Measurements from ENCODE around the gene BMPR1A. TPM values are rescaled to one million over a fixed set of nuclear protein-coding genes. Genes with fewer than 3 reads are reported as not detected.

Gene BMPR1A
- total RNA-seq, 2 experiments from 2014 or later: 0.47 to 1.1 TPM

DNA sequence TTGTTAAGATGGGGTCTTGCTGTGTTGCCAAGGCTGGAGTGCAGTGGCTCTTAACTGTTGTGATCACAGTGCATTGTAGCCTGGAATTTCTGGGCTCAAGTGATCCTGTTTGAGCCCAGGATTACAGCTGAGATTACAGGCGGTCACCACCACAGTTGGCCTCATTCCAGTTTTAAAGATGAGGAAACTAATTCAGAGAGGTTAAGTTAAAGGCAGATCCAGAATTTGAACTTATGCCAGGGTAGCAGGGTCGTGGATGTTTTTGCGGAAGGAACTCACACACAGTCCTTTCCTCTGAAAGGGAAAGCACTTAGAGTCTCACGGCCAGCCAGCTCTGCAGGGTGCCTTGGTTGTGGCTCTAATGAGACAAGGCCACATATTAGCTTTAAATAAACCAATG is 116.3 kb downstream of the BMPR1A start:
- Histone ChIP-seq H2AFZ (ENCODE audit: low read length) (no peak overlapping the region), H3K4me1 (ENCODE audit: insufficient read depth, low read length, poor library complexity, severe bottlenecking) (no peaks in the 10 kb centered on the region), H3K4me3 (ENCODE audit: low read depth, low read length, poor library complexity, severe bottlenecking) (no peak overlapping the region), H3K79me2 (ENCODE audit: insufficient read depth, low read depth, low read length) (no peaks in the 10 kb centered on the region), H3K9me2 (ENCODE audit: insufficient read depth, low read length) (no peaks in the 10 kb centered on the region), H3K36me3 (ENCODE audit: insufficient read depth, low read length) (no peaks in the 10 kb centered on the region), H3K4me2 (ENCODE audit: low read length) (no peak overlapping the region), H4K20me1 (ENCODE audit: insufficient read depth, low read length) (no peaks in the 10 kb centered on the region), H3K9me3 (ENCODE audit: low read length) (no peaks in the 10 kb centered on the region), H3K27ac (ENCODE audit: low read depth, low read length, poor library complexity, severe bottlenecking) (no peak overlapping the region)
- TF ChIP-seq EZH2phosphoT487 (IDR thresholded peaks at IDR 0.05; ENCODE audit: borderline replicate concordance, low read depth, low read length): no peak
- TF ChIP-seq, protein P1, sequence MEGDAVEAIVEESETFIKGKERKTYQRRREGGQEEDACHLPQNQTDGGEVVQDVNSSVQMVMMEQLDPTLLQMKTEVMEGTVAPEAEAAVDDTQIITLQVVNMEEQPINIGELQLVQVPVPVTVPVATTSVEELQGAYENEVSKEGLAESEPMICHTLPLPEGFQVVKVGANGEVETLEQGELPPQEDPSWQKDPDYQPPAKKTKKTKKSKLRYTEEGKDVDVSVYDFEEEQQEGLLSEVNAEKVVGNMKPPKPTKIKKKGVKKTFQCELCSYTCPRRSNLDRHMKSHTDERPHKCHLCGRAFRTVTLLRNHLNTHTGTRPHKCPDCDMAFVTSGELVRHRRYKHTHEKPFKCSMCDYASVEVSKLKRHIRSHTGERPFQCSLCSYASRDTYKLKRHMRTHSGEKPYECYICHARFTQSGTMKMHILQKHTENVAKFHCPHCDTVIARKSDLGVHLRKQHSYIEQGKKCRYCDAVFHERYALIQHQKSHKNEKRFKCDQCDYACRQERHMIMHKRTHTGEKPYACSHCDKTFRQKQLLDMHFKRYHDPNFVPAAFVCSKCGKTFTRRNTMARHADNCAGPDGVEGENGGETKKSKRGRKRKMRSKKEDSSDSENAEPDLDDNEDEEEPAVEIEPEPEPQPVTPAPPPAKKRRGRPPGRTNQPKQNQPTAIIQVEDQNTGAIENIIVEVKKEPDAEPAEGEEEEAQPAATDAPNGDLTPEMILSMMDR (conservative IDR thresholded peaks at IDR 0.05; ENCODE audit: low read length): no peak
- DNase-seq (ENCODE audit: low spot score): no peak
- POLR2A ChIA-PET: no interaction called here
- intact Hi-C loops (cut with micrococcal nuclease; ENCODE audit: unreplicated experiment): no loop called here
- CTCF ChIA-PET (ENCODE audit: unreplicated experiment): no interaction called here
- BruUV-seq (replicated peaks): no TSS peak

DNA sequence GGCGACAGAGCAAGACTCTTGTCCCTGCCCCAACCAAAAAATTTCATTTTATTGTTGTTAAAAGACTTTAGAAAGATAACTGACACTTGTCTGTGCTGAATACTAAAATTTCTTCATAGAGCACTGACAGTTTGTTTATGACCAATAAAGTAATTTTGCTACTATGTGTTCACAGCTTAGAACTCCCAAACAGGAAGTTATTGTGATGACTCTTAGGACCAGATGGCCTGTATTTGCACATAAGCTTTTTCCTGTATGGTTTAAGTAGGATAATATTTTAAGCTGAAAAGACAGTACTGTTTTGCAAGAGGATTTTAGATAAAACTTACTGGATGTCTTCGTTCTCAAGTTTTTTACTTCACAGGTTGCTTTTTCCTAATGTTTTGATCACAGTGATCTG is 120.3 kb downstream of the BMPR1A start:
- H4K20me1 ChIP-seq (ENCODE audit: insufficient read depth, low read length): no peaks in the 10 kb centered on the region
- no peaks in the 10 kb centered on the region for H3K9me3 ChIP-seq (ENCODE audit: low read length)
- no peak overlapping the region for H3K27ac ChIP-seq (ENCODE audit: low read depth, low read length, poor library complexity, severe bottlenecking)
- no TSS peak for BruUV-seq (replicated peaks)
- H2AFZ ChIP-seq (ENCODE audit: low read length): no peak overlapping the region
- H3K4me2 ChIP-seq (ENCODE audit: low read length): no peak overlapping the region
- no peaks in the 10 kb centered on the region for H3K36me3 ChIP-seq (ENCODE audit: insufficient read depth, low read length)
- H3K4me1 ChIP-seq (ENCODE audit: insufficient read depth, low read length, poor library complexity, severe bottlenecking): no peaks in the 10 kb centered on the region
- no peaks in the 10 kb centered on the region for H3K79me2 ChIP-seq (ENCODE audit: insufficient read depth, low read depth, low read length)
- no peak for TF ChIP-seq EZH2phosphoT487 (IDR thresholded peaks at IDR 0.05; ENCODE audit: borderline replicate concordance, low read depth, low read length)
- TF ChIP-seq, protein P1 (conservative IDR thresholded peaks at IDR 0.05; ENCODE audit: low read length): no peak
- no peak for DNase-seq (ENCODE audit: low spot score)
- CTCF ChIA-PET (ENCODE audit: unreplicated experiment): no interaction called here
- no peak overlapping the region for H3K4me3 ChIP-seq (ENCODE audit: low read depth, low read length, poor library complexity, severe bottlenecking)
- POLR2A ChIA-PET: interaction anchor here (1.4 kb wide), 1 partner anchor 29 kb away, joined by 3 read pairs; no protein-coding TSS in a partner anchor
- no peaks in the 10 kb centered on the region for H3K9me2 ChIP-seq (ENCODE audit: insufficient read depth, low read length)
- intact Hi-C loops (cut with micrococcal nuclease; ENCODE audit: unreplicated experiment): no loop called here

DNA sequence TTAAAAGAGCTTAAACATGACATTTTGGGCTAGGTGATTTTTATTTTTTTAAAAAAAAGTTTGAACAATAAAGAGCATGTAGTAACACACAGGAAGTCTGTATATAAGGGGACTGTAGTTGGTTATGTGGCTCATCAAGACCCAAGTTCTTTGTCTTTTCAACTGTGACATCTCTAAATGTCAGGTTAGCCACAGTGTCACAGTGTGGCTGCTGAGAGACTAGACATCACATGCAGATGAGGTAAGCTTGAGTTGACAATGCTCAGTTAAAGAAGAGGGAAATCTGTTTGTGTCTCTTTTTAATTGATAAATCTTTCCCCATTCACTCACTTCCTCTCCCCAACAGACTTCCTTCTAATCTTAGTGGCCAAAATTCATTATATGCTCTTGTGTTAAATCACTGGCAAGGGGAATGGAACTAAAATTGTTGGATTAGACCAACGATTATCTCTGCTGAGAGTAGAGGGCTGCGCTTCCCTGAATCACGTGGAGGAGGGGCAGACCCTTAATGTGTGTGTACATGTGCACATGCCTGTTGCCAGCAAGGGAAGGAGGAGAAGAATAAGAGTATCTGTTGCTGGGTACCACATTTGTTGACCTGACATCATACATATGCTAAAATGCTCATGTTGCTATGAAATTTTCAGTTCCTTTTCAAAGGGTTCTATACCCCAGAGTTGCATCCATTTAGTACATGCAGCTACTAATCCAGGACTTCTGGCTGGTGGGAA is 122.7 kb downstream of the BMPR1A start:
- no peaks in the 10 kb centered on the region for H3K9me3 ChIP-seq (ENCODE audit: low read length)
- H3K4me2 ChIP-seq (ENCODE audit: low read length): no peak overlapping the region
- no peak for TF ChIP-seq EZH2phosphoT487 (IDR thresholded peaks at IDR 0.05; ENCODE audit: borderline replicate concordance, low read depth, low read length)
- TF ChIP-seq, protein P1 (conservative IDR thresholded peaks at IDR 0.05; ENCODE audit: low read length): no peak
- H4K20me1 ChIP-seq (ENCODE audit: insufficient read depth, low read length): no peaks in the 10 kb centered on the region
- H3K79me2 ChIP-seq (ENCODE audit: insufficient read depth, low read depth, low read length): no peaks in the 10 kb centered on the region
- ChIA-PET CTCF (ENCODE audit: unreplicated experiment) (no interaction called here), POLR2A (interaction anchor here (0.6 kb wide), 4 partner anchors 13 to 974 kb away, joined by 3 to 9 read pairs (median 4); no protein-coding TSS in a partner anchor)
- H3K27ac ChIP-seq (ENCODE audit: low read depth, low read length, poor library complexity, severe bottlenecking): no peak overlapping the region
- H3K36me3 ChIP-seq (ENCODE audit: insufficient read depth, low read length): no peaks in the 10 kb centered on the region
- no TSS peak for BruUV-seq (replicated peaks)
- H3K4me1 ChIP-seq (ENCODE audit: insufficient read depth, low read length, poor library complexity, severe bottlenecking): no peaks in the 10 kb centered on the region
- no peak overlapping the region for H2AFZ ChIP-seq (ENCODE audit: low read length)
- intact Hi-C loops (cut with micrococcal nuclease; ENCODE audit: unreplicated experiment): no loop called here
- no peak for DNase-seq (ENCODE audit: low spot score)
- H3K4me3 ChIP-seq (ENCODE audit: low read depth, low read length, poor library complexity, severe bottlenecking): no peak overlapping the region
- no peaks in the 10 kb centered on the region for H3K9me2 ChIP-seq (ENCODE audit: insufficient read depth, low read length)

Measured in OCI-LY7 (cell line).